KOPT-K1 (cell line): ENCODE data around the gene MIA3.
"Not testable (repeated sequence)": the region's sequence is repeated elsewhere in the genome, so short reads cannot be mapped to it uniquely, and the experiment has no call there.

Experiments
- H3K27ac ChIP-seq: fragments of 200-600 bp; sonication (generic); 2 replicates; pipeline ENCODE4 v1.5.1; 2016; ENCODE audit warnings: antibody characterized with exemption, mild to moderate bottlenecking, low read depth, low read length; ENCODE audit not compliant: poor library complexity, severe bottlenecking
- H3K36me3 ChIP-seq: fragments of 200-600 bp; sonication (generic); 2 replicates; pipeline ENCODE4 v1.5.1; 2017; ENCODE audit warnings: antibody characterized with exemption, mild to moderate bottlenecking, low read length, moderate library complexity; ENCODE audit not compliant: insufficient read depth
- H3K9me3 ChIP-seq: fragments of 200-600 bp; sonication (generic); 2 replicates; pipeline ENCODE4 v1.5.1; 2017; ENCODE audit warnings: antibody characterized with exemption, low read length, mild to moderate bottlenecking; ENCODE audit not compliant: insufficient read depth, poor library complexity, severe bottlenecking

Gene MIA3

DNA sequence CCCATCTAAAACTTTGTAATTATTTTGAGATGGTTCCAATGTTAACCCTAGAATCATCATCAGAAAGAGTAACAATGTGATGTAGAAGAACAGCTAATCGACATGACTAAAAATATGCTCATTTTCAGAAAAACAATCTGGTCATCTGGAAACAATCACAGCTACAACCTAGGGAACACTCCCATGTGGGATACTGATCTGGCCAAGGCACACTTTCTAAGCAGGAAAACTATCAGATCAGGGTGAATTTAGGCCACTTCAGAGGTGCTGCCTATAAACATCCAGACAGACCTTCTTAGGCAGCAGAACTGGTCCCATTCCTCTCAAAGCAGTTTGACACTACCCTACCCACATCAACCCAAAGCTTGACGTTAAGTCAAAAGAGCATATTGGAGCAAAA, 51.2 kb downstream of the MIA3 start:
- H3K9me3 ChIP-seq, H3K27ac ChIP-seq: not testable (repeated sequence)
- H3K36me3 ChIP-seq, result peaks cover 77% of the 10 kb centered on the region

DNA sequence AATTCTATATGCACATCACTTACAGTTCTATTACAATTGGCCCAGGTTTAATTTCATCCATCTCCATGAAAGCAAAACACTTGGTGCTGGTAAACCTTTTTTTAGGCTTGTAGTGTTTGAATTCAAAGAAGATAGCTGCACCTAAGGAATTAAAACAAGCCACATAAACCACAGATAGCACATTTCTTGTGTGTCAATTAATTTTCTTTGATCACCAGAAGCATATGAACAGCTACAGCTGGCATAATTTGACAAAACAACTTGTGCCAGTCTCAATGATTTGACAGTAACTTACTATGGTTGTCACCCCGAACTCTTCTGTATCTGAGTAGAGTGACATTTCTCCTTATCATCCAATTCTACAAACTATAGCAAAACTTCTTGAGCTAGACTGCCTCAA, 52.2 kb downstream of the MIA3 start:
- Histone ChIP-seq H3K36me3 (peaks cover 77% of the 10 kb centered on the region), H3K27ac (no peak overlapping the region), H3K9me3 (no peaks in the 10 kb centered on the region)

DNA sequence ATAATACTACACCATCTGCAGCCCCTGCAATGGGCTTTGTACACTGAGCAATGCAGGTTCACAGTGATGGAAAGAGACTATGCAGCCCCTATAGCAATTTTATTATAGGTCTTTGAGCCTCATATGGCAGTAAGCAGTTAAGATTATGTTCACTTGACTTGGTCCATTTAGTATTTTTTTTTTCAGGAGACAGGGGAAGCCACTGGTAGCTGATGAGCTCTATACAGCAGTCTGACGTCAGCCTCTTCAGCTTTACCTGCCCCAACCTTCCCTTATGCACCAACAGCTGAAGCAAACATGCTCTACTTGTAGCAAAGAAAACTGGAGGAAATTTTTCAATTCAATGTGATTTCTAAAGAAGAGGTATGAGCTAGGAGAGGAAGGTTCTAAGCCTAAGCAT, 62.2 kb downstream of the MIA3 start:
- Histone ChIP-seq H3K9me3 (no peaks in the 10 kb centered on the region), H3K36me3 (peaks cover 41% of the 10 kb centered on the region), H3K27ac (no peak overlapping the region)

DNA sequence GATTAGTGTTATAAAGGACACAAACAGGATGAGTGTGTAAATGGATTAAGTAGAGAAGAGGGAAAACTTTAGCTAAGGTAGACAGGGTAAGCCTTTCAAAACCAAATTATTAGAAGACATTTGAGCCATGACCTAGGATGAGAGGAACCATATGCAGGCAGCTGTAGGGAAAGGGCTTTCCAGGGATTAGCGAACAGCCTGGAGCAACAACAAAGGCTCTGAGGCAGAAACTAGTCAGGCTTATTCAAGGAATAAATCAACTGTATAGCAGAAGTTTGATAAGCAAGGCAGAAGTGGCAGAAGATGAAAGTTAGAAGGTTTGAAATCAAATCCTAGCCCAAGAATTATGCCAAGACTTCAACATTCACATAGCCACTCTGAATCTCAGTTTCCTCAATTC, 73.1 kb downstream of the MIA3 start:
- H3K9me3 ChIP-seq, result no peaks in the 10 kb centered on the region
- no peak overlapping the region for H3K27ac ChIP-seq
- peaks cover 39% of the 10 kb centered on the region for H3K36me3 ChIP-seq

DNA sequence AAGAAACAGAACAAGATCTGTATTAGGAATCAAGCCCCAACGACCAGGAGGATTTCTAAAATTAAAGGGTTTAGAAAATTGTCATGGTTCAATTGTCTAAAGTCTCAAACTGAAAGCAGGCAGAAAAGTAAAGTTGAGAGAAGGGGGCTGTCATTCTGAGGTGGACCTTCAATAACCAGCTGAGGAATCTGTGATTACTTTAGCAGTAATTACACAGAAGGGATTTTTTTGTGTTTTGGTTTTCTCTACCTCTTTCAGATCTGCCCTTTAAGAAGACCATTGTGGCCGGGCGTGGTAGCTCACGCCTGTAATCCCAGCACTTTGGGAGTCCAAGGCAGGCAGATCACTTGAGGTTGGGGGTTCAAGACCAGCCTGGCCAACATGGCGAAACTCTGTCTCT, 77.0 kb downstream of the MIA3 start:
- no peaks in the 10 kb centered on the region for H3K9me3 ChIP-seq
- no peak overlapping the region for H3K27ac ChIP-seq
- H3K36me3 ChIP-seq, result peaks cover 29% of the 10 kb centered on the region

DNA sequence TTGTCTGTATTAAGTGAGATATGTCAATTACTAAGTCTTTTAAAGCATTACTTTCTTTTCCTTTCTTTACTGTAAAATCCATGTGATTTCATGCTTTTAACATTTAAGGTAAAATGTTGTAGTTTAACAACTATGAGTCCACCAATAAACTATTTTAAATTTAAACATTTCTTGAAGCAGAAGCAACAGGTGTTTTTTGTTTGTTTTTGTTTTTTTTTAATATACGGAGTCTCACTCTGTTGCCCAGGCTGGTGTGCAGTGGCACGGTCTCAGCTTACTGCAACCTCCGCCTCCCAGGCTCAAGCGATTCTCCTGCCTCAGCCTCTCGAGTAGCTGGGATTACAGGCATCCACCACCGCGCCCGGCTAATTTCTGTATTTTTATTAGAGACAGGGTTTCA, 78.8 kb downstream of the MIA3 start:
- no peaks in the 10 kb centered on the region for H3K9me3 ChIP-seq
- H3K36me3 ChIP-seq, result peaks cover 39% of the 10 kb centered on the region
- no peak overlapping the region for H3K27ac ChIP-seq

DNA sequence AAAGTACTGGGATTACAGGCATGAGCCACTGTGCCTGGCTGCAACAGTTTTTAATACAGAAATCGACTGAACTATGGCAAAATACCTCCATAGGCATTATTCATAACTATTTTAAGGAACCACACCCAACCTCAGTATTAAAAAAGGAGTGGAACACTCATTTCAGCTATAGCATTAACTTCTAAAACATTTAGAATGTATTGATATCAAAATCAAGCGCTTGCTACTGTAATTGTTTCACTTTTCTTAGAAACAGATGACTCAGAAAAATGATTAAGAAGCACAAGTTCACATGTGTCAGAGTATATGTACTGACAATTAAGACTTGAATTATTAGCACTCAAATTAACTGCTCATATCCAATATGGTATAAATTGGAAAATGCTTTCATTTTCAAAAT, 79.3 kb downstream of the MIA3 start:
- Histone ChIP-seq H3K36me3 (peaks cover 37% of the 10 kb centered on the region), H3K27ac (no peak overlapping the region), H3K9me3 (no peaks in the 10 kb centered on the region)

DNA sequence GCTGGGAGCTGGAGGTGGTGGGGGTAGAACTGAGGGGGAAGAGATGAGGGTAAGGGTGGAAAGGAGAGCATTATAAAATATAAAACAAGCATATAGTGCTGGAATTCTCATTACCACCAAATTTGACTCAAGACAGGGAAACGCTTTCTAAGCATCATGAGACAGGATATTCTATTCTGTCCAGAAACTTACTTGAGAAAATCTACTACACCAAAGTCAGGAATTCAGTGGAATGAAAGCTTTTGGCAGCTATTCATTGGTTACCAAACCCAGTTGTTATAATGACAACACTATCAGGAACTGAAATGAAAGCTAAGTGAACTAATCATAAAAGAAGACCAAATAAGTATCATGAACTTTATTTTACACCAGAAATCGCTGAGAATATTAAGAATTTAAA, 79.9 kb downstream of the MIA3 start:
- peaks cover 37% of the 10 kb centered on the region for H3K36me3 ChIP-seq
- H3K9me3 ChIP-seq, result no peaks in the 10 kb centered on the region
- no peak overlapping the region for H3K27ac ChIP-seq

DNA sequence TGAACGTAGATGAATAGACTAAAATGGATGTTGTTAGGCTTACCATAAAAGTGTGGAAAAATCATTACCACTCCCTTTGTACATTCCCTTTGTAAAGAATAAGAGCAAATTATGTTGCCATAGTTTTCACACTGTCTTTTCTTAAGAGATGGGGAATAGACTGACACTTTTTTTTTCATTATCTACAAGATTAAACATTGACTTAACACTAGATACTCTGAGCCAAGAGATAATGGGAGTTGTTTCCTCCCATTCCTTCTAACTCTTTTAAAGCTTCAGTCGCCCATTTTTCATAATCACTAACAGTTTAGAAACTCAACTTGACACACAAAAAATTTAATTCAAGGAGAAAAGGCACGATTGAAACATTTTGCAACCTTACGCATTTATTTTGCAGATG, 84.3 kb downstream of the MIA3 start:
- H3K27ac ChIP-seq, result no peak overlapping the region
- H3K36me3 ChIP-seq, result peaks cover 38% of the 10 kb centered on the region
- peaks cover 9% of the 10 kb centered on the region for H3K9me3 ChIP-seq

DNA sequence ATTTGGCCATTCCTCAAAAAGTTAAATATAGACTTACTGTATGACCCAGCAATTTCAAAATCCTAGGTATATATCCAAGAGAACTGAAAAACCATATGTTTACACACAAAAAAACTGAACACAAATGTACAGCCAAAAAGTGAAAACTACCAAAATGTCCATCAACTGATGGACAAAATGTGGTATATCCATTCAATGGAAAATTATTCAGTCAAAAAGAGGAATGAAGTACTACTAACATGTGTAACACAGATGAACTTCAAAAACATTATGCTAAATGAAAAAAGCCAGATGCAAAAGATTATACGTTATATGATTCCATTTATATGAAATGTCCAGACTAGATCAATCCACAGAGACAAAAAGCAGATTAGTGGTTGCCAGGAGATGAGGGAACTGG, 86.4 kb downstream of the MIA3 start:
- Histone ChIP-seq H3K27ac (no peak overlapping the region), H3K9me3 (peaks cover 9% of the 10 kb centered on the region), H3K36me3 (peaks cover 42% of the 10 kb centered on the region)

DNA sequence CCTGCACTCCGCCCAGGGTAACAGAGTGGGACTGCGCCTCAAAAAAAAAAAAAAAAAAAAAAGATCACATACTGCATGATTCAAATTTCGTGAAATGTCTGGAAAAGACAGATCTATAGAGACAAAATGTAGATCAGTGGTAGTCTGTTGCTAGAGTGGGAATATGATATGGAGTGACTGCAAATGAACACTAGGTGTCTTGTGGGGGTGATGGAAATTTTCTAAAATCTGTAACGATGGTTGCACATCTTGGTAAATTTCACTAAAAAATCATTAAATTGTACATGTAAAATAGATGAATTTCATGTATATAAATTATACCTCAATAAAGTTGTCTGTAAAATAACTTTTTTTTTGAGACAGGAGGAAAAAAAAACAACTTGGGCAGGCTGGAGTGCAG, 88.9 kb downstream of the MIA3 start:
- Histone ChIP-seq H3K27ac (no peak overlapping the region), H3K36me3 (peaks cover 20% of the 10 kb centered on the region)

DNA sequence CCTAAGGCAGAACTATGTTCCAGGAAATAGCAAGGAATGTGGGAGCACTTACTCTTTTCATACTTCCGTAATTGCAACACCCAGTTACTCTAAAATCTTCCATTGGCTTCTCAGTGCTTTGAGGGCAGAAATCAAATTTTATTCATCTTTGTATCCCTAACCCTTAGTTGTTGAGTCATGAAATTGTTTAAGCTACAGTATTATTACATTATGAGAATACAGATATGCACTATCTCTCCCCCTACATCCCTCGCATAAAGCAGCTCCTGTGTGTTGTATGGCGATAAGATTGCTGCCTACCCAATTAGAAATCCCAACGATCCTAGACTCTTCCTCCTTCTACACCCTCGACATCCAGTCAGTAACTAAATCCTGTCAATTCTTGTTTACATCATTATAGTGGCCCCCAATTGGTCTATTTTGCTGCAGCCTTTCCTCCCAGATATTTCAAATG, 91.8 kb downstream of the MIA3 start:
- Histone ChIP-seq H3K36me3 (0 out of 2 replicates have a peak, but pooled peaks cover 7% of the 10 kb centered on the region), H3K27ac (no peak overlapping the region), H3K9me3 (peaks cover 5% of the 10 kb centered on the region)

More for the DNA sequence above, 88.9 kb downstream of the MIA3 start:
- peaks cover 9% of the 10 kb centered on the region for H3K9me3 ChIP-seq

DNA sequence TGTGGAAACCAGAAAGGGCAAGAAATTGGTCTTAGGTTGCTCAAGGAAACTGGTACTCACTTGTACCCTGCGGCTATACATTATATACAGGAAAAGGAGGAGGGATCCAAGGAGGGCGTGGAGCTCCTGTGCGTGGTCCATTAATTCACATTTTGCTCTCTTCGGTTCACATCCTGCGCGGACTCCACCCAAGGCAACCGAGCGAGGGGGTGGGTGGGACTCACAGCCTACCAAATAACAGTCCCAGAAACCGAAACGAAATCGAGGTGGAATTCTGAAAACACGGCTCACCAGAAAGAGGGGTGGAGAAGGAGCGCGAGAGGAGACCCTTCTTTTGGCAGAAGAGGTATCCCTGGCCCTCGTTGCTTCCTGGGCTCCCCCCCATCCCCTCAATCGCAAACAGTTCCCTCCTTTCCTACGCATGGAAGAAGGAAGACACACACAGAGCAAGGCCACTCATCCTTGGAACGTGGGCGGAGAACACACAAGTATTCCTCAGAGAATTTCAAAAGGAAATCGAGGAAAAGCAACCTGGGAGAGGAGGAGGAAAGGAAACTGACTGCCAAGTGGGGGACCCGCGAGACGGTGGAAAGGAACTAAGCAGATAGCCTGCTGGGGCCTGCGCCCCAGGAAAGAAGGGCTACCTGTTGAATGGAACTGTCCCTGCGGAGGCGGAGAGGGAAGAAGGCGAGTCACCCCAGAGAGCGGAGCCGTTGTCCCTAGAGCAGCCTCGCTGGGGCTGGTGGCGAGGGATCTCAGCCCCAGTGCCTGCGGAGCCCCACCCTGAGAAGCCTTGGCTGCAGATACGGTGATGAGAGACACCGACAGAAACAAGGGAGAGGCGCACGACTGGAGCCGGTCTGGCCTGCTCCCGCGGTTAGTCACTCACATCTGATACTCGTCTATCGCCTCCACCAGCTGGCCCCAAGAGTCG, 93.7 kb downstream of the MIA3 start:
- Histone ChIP-seq H3K9me3 (no peaks in the 10 kb centered on the region), H3K27ac (peak overlapping the region; percentile 97), H3K36me3 (peaks cover 14% of the 10 kb centered on the region)

DNA sequence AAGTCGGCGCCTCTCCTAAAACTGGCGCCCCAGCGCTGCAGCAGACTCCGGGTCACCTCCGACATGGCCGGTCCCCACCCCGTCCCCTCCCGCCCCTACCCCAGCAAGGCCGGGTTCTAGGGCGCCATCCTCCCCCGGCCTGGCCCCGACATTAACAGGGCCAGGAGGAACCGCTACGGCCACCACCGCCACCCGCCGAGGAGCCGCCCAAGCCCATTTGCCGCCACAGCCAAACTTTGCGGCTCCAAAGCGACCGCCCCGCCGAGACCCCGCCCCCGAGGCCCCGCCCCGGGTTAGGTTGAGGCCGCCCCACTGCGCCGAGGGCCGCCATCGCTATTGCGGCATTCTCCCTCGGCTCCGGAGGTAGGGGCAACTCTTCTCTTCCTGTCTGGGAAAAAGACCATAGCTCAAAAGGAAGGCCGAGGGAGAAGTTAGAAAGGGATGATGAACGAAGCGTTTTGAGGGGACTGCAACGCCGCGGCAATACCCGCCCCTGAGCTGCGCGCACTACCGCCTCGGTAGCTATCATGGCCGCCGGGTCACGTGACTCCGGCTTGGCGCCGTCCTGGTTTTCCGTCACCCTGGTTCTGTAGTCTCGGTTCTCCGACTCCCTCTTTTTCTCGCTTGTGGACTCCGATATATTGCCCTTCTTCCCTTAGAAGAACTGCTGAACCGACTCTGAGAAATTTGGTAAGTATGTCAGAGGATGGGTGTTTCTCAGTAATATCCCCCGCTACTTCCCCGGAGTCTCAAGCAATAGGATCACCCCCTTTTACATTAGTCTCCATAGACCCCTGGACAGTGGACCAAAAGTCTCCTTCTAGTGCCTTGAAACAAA, 94.6 kb downstream of the MIA3 start, which contains the start of the genes AIDA and BROX:
Gene AIDA, minus strand, starts transcription at position 239 of the 838 bp plus-strand sequence. Its CDS starts 174 bp downstream, at position 65.
Gene BROX, plus strand, starts transcription at position 312 of the 838 bp plus-strand sequence. CDS start 3,136 bp downstream, outside the sequence.
- Histone ChIP-seq H3K27ac (peak within 1 kb of the TSS; percentile 97), H3K36me3 (peaks cover 19% of the 10 kb centered on the region), H3K9me3 (no peaks in the 10 kb centered on the region)
